ENCODE measurements around the gene CDR2L.

The CDR2L gene

DNA sequence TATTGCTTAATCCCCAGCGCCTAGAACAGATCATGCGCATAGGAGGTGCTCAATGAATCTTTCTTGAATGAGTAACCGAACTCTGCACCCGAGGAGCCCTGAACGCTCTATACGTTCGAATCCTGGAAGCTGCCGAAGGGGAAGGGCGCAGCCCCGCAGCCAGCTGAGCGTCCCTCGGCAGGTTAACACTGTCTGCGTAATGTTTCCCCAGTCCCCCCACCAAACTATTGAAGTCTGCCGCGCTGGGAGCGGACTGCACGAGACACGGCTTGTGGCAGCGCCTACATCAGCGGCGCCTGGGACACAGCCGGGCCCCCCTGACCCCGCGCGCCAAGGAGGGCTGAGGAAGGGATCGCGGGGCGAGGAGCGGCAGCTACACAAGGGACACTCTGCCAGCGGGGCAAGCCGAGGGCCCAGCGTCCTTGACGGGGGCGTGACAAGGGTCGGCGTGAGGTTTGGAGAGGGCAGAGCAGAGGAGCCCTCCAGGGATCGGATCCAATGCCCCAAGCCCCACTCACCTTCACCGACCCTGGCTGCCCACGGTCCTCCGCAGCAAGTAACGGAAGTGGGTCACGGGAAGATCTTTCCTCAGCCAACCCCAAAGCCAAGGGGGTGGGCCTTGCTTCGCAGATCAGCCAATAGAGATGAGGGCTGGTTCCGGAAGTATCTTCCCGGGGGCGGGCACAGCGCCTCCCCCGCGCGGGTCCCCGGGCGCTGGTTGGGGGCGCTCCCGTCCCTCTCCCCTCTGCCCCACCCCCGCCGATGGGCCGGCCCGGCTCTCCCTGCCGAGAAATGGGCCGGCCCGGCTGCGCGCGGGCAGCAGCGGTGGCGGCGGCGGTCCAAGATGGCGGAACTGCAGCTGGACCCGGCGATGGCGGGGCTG lies 59.2 kb downstream of the CDR2L start, which contains the start of the genes ATP5PD and KCTD2:
Gene ATP5PD (minus strand): TSS at position 563 of the 883 bp plus-strand sequence. CDS start 4,319 bp downstream, outside the sequence.
Gene KCTD2 (plus strand): TSS at position 819 of the 883 bp plus-strand sequence. CDS start 26 bp downstream, at position 845.
- DNase-seq, result peak; percentile 97

DNA sequence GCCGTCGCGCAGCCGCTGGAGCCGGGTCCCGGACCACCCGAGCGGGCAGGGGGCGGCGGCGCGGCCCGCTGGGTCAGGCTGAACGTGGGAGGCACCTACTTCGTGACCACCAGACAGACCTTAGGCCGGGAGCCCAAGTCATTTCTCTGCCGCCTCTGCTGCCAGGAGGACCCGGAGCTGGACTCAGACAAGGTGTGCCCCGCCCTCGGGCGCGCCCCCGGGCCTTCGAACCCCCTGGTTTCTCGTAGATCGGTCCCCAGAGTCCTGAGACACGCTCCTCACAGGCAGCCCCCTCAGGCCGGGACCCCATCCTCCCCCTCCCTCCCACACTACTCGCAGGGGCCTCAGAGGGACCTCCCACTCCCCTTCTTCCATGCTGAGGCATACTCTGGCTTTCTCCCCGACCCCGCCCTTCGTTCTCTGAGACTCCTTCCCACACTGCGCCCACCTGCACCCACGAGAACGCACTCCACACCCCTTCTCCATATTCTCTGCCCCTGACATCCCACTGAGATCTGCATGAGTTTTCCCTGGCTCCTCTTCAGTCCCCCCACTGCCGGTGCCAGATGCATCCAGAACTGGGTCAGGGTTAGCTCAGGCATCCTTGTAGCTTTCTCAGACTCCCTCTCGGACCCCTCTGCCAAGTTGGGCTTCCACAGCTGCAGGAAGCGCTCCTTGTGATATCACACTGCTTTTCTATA lies 60.1 kb downstream of the CDR2L start:
- peak; percentile 19 for DNase-seq

DNA sequence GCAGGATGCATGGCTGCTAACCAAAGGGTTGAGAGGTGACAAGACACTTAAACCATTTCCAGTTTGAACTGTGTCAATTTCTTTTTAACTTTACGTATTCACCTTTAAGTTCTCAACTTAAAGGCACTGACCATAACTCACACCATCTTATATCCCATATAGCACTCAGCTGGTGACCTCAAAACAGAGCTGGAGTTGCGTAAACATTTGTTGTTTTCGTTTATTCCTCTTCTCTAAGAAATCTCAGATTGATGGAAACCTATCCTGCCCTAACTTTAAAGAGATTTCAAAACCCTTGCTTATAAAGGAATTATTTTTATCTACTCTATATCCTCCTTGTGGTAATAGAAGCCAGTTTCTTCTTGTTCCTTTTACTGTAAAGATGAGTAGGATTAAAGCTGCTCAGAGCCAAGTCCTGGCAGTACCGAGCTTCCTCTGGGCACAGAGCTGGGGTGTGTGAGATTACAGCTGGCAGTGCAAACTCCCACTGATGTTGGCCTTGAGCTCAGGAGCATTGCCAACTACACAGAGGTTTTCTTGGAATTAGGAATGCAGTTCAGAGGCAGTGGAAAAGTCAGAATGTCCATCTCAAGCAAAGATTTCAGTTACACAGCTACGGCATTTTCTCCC lies 60.9 kb downstream of the CDR2L start:
- no peak for DNase-seq

DNA sequence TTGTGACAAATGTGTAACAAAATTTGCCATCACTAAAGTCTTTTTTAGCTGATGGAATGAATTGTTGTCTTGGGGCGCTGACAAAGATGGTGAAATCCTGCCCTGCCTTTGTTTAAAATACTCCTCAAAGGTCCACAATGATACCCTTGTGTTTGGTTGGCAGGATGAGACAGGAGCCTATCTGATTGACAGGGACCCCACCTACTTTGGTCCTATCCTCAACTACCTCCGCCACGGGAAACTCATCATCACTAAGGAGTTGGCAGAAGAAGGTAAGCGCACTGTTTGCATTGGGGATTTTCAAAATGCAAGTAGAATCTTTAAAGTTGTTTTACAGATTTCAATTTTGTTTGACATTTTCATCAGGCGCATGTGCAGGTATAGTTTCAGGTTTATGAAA lies 61.6 kb downstream of the CDR2L start:
- DNase-seq, result no peak

DNA sequence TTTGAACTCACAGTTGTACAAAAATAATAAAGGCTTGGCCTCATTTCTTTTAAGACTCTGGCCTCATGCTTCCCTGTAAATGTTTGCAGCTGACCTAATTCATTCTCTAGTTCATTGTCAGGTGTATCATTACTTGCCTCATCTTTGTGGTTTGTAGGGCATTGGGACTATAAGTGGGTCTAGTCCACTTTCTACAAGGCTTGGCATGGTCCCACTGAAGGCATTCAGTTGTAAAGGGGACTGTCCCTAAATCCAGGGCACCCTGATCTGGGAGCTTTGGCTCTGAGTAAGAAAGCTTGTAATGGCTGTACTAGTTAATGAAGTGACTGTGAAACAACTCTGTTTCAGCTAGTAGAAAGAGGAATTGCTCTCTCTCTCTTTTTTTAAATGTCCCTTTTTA lies 62.3 kb downstream of the CDR2L start:
- no peak for DNase-seq

DNA sequence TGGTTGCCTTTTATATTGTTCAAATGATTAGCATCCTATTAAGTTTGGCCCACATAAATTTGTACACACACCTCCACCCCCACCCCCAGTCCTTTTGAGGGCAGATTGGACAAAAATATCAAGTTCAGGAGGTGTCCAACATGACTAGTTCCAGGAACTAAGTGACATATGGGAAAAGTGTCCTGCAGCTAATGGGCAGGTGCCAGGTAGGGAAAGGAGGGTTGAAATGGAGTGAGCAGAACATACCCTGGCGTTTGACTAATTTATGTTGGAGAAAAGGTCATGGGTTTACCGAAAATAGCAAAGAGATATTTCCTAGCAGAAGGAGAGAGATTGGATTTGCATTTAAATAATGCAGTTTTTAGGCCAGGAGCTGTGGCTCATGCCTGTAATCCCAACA lies 64.5 kb downstream of the CDR2L start:
- no peak for DNase-seq
